GM18511 (cell line): ENCODE measurements around the gene TNNC1.
A peak's percentile ranks its signal among the peaks of the same experiment; 100 is the strongest.

ENCODE experiments used
- ATAC-seq: cut with Tn5 transposase; IDR thresholded peaks from one replicate; pipeline ENCODE4 v1.9.1; 2021; ENCODE audit warnings: mild to moderate bottlenecking, moderate library complexity; ENCODE audit not compliant: unreplicated experiment

Gene TNNC1

GRCh38 chr3:52458770-52459545, 5.1 kb upstream of the TNNC1 start:
- ATAC-seq = no peak

GRCh38 chr3:52458031-52458760, 4.4 kb upstream of the TNNC1 start:
- ATAC-seq = no peak

GRCh38 chr3:52456800-52457183, 3.0 kb upstream of the TNNC1 start:
- ATAC-seq = no peak

- no peak for ATAC-seq
These were observed 2.4 kb upstream of the TNNC1 start for GRCh38 chr3:52456169-52456799.

GRCh38 chr3:52455283-52456168, 1.7 kb upstream of the TNNC1 start, which contains the start of gene NISCH:
Gene NISCH, plus strand, starts transcription at chr3:52455604. Its CDS starts 38 bp downstream, at chr3:52455642.
- peak; percentile 85 for ATAC-seq

GRCh38 chr3:52454938-52455282, 1.1 kb upstream of the TNNC1 start:
- peak; percentile 9 for ATAC-seq

- ATAC-seq = no peak
These were observed 553 bp upstream of the TNNC1 start for GRCh38 chr3:52454250-52454937.

GRCh38 chr3:52452570-52453221, 1.1 kb downstream of the TNNC1 start:
- no peak for ATAC-seq

GRCh38 chr3:52452126-52452525, 1.7 kb downstream of the TNNC1 start:
- no peak for ATAC-seq

- no peak for ATAC-seq
These were observed 2.4 kb downstream of the TNNC1 start for GRCh38 chr3:52451237-52452083.

GRCh38 chr3:52450489-52451236, 3.2 kb downstream of the TNNC1 start:
- no peak for ATAC-seq

GRCh38 chr3:52447512-52448355, 6.1 kb downstream of the TNNC1 start:
- ATAC-seq = no peak

- ATAC-seq = peak; percentile 53
These were observed 7.0 kb downstream of the TNNC1 start for GRCh38 chr3:52446631-52447511.

- ATAC-seq = no peak
These were observed 7.8 kb downstream of the TNNC1 start for GRCh38 chr3:52446042-52446441.

GRCh38 chr3:52444860-52445793, 8.7 kb downstream of the TNNC1 start, which contains the start of gene SEMA3G:
Gene SEMA3G, minus strand, starts transcription at chr3:52445103. Its CDS starts 76 bp downstream, at chr3:52445027.
- ATAC-seq = peak; percentile 91
